Measurements from ENCODE around the gene LCE3E.
A peak's percentile ranks its signal among the peaks of the same experiment; 100 is the strongest.
"Not testable (repeated sequence)": the region's sequence is repeated elsewhere in the genome, so short reads cannot be mapped to it uniquely, and the experiment has no call there.

The LCE3E gene

DNA sequence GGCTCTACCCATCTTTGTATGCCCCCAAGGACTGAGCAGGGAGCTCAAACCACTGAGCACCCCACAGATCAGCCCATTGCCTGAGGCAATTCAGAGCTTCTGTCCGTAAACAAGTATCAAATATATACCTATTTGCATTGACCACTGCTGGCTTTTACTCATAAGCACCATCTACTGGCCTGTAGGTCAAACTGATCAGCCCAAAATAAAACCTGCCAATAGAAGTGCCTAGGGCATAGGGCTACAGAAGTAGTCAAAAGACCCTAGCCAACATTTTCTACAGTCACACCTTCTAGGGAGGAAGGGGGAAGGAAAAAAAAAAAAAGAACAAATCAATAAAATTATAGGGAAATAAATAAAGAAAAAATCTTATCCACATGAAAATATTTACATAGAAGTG lies 19.0 kb upstream of the LCE3E start:
- Histone ChIP-seq H3K23ac (ENCODE audit: low read depth, low read length, poor library complexity) (no peak overlapping the region), H2AFZ (ENCODE audit: low read length) (no peak overlapping the region), H3K14ac (ENCODE audit: low read length) (no peak overlapping the region), H2BK120ac (ENCODE audit: low read depth, low read length) (no peak overlapping the region), H3K9ac (ENCODE audit: low read depth, low read length, poor library complexity) (no peak overlapping the region), H3K4me1 (ENCODE audit: control insufficient read depth in 2 of 2, insufficient read depth in 1 of 2, low read depth in 1 of 2, low read length in 2 of 2) (no peaks in the 10 kb centered on the region), H4K91ac (ENCODE audit: low read depth, low read length, poor library complexity) (no peak overlapping the region), H3K4me2 (ENCODE audit: insufficient read depth, low read length, poor library complexity, severe bottlenecking) (no peak overlapping the region), H2AK5ac (ENCODE audit: low read depth, low read length) (no peak overlapping the region), H3K27ac (replicated peaks; ENCODE audit: low read length) (no peak overlapping the region), H2BK5ac (ENCODE audit: low read length) (no peak overlapping the region), H3K79me1 (ENCODE audit: low read depth, low read length) (no peaks in the 10 kb centered on the region), H3K4me3 (ENCODE audit: low read length in 2 of 2) (no peak overlapping the region), H4K8ac (ENCODE audit: low read depth, low read length) (no peak overlapping the region), H2BK15ac (ENCODE audit: low read length) (no peak overlapping the region), H3K27me3 (ENCODE audit: control insufficient read depth in 3 of 3, insufficient read depth in 3 of 3, low read depth in 1 of 3, low read length in 3 of 3) (no peaks in the 10 kb centered on the region), H3K9me3 (replicated peaks in 1 of 2; ENCODE audit: control insufficient read depth in 2 of 2, insufficient read depth in 1 of 2, low read depth in 1 of 2, low read length in 2 of 2) (peaks cover 0 to under 1% of the 10 kb centered on the region in 2 donors), H2BK12ac (ENCODE audit: low read length) (no peak overlapping the region), H3K4ac (ENCODE audit: low read length) (no peak overlapping the region), H3K18ac (ENCODE audit: low read length) (no peak overlapping the region), H3K36me3 (replicated peaks in 1 of 2; ENCODE audit: control insufficient read depth in 2 of 2, insufficient read depth in 2 of 2, low read length in 2 of 2) (no peaks in the 10 kb centered on the region)
- no CpG with 5 or more reads among the region's 1 CpG for WGBS, 2 donors (ENCODE audit: extremely low coverage in 2 of 2, insufficient read length in 2 of 2, insufficient replicate concordance in 1 of 2)
- no peak for DNase-seq (ENCODE audit: low spot score)

DNA sequence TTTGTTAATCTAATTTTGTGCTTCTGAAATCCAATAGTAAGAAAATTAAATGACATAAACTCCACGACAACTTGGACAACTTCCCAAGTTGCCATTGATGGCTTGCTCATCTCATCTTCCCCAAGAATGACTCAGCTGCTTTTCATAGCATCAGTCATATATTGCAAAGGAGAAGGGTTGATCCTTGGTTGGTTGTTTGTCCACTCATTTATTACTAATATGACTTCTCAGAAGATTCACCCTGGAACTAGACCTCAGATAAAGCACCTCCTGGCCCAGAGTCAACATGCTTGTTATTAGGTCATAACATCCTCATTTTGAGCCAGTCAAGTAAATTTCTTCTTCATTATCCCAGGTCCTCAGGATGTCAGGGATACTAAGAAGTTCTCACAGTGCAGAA lies 16.1 kb upstream of the LCE3E start:
- no peak overlapping the region for H2BK12ac ChIP-seq (ENCODE audit: low read length)
- H3K27ac ChIP-seq (replicated peaks; ENCODE audit: low read length), result no peak overlapping the region
- no peak overlapping the region for H3K23ac ChIP-seq (ENCODE audit: low read depth, low read length, poor library complexity)
- no peak overlapping the region for H4K91ac ChIP-seq (ENCODE audit: low read depth, low read length, poor library complexity)
- H2BK120ac ChIP-seq (ENCODE audit: low read depth, low read length), result no peak overlapping the region
- no peak overlapping the region for H3K4me2 ChIP-seq (ENCODE audit: insufficient read depth, low read length, poor library complexity, severe bottlenecking)
- no peaks in the 10 kb centered on the region for H3K27me3 ChIP-seq (ENCODE audit: control insufficient read depth in 3 of 3, insufficient read depth in 3 of 3, low read depth in 1 of 3, low read length in 3 of 3)
- H3K79me1 ChIP-seq (ENCODE audit: low read depth, low read length), result peaks cover 2% of the 10 kb centered on the region
- H3K14ac ChIP-seq (ENCODE audit: low read length), result no peak overlapping the region
- DNase-seq (ENCODE audit: low spot score), result no peak
- H2AFZ ChIP-seq (ENCODE audit: low read length), result no peak overlapping the region
- H2AK5ac ChIP-seq (ENCODE audit: low read depth, low read length), result no peak overlapping the region
- H3K9ac ChIP-seq (ENCODE audit: low read depth, low read length, poor library complexity), result no peak overlapping the region
- H3K4ac ChIP-seq (ENCODE audit: low read length), result no peak overlapping the region
- H4K8ac ChIP-seq (ENCODE audit: low read depth, low read length), result no peak overlapping the region
- no peak overlapping the region for H2BK5ac ChIP-seq (ENCODE audit: low read length)
- H2BK15ac ChIP-seq (ENCODE audit: low read length), result no peak overlapping the region
- no CpG with 5 or more reads among the region's 1 CpG for WGBS, 2 donors (ENCODE audit: extremely low coverage in 2 of 2, insufficient read length in 2 of 2, insufficient replicate concordance in 1 of 2)
- H3K9me3 ChIP-seq (replicated peaks in 1 of 2; ENCODE audit: control insufficient read depth in 2 of 2, insufficient read depth in 1 of 2, low read depth in 1 of 2, low read length in 2 of 2), result peaks cover 0 to 12% of the 10 kb centered on the region in 2 donors
- H3K36me3 ChIP-seq (replicated peaks in 1 of 2; ENCODE audit: control insufficient read depth in 2 of 2, insufficient read depth in 2 of 2, low read length in 2 of 2), result peaks cover 0 to 3% of the 10 kb centered on the region in 2 donors
- H3K4me1 ChIP-seq (ENCODE audit: control insufficient read depth in 2 of 2, insufficient read depth in 1 of 2, low read depth in 1 of 2, low read length in 2 of 2), result no peaks in the 10 kb centered on the region
- no peak overlapping the region for H3K4me3 ChIP-seq (ENCODE audit: low read length in 2 of 2)
- H3K18ac ChIP-seq (ENCODE audit: low read length), result no peak overlapping the region

- Histone ChIP-seq H3K79me1 (ENCODE audit: low read depth, low read length) (peaks cover 2% of the 10 kb centered on the region), H3K4me3 (ENCODE audit: low read length in 2 of 2) (peak within 1 kb of the TSS in 1 of 2 donors; percentile 50), H3K27me3 (ENCODE audit: control insufficient read depth in 3 of 3, insufficient read depth in 3 of 3, low read depth in 1 of 3, low read length in 3 of 3) (no peaks in the 10 kb centered on the region), H3K18ac (ENCODE audit: low read length) (no peak within 1 kb of the TSS), H2BK15ac (ENCODE audit: low read length) (no peak within 1 kb of the TSS), H2BK5ac (ENCODE audit: low read length) (no peak within 1 kb of the TSS), H4K8ac (ENCODE audit: low read depth, low read length) (no peak within 1 kb of the TSS), H4K91ac (ENCODE audit: low read depth, low read length, poor library complexity) (no peak within 1 kb of the TSS), H3K4me1 (ENCODE audit: control insufficient read depth in 2 of 2, insufficient read depth in 1 of 2, low read depth in 1 of 2, low read length in 2 of 2) (no peaks in the 10 kb centered on the region), H3K27ac (replicated peaks; ENCODE audit: low read length) (no peak within 1 kb of the TSS), H2AFZ (ENCODE audit: low read length) (no peak within 1 kb of the TSS), H3K9ac (ENCODE audit: low read depth, low read length, poor library complexity) (no peak within 1 kb of the TSS), H3K9me3 (replicated peaks in 1 of 2; ENCODE audit: control insufficient read depth in 2 of 2, insufficient read depth in 1 of 2, low read depth in 1 of 2, low read length in 2 of 2) (peaks cover 0 to 19% of the 10 kb centered on the region in 2 donors), H3K4ac (ENCODE audit: low read length) (no peak within 1 kb of the TSS), H3K14ac (ENCODE audit: low read length) (no peak within 1 kb of the TSS), H3K4me2 (ENCODE audit: insufficient read depth, low read length, poor library complexity, severe bottlenecking) (no peak within 1 kb of the TSS), H2BK120ac (ENCODE audit: low read depth, low read length) (no peak within 1 kb of the TSS), H3K36me3 (replicated peaks in 1 of 2; ENCODE audit: control insufficient read depth in 2 of 2, insufficient read depth in 2 of 2, low read length in 2 of 2) (peaks cover 0 to 3% of the 10 kb centered on the region in 2 donors), H3K23ac (ENCODE audit: low read depth, low read length, poor library complexity) (no peak within 1 kb of the TSS), H2AK5ac (ENCODE audit: low read depth, low read length) (no peak within 1 kb of the TSS), H2BK12ac (ENCODE audit: low read length) (no peak within 1 kb of the TSS)
- no CpG with 5 or more reads among the region's 4 CpGs for WGBS, 2 donors (ENCODE audit: extremely low coverage in 2 of 2, insufficient read length in 2 of 2, insufficient replicate concordance in 1 of 2)
- no peak for DNase-seq (ENCODE audit: low spot score)
Measured at GRCh38 chr1:152580433-152580832, 13.9 kb upstream of the LCE3E start, which contains the start of gene LCE3D. Gene LCE3D (minus strand): TSS chr1:152580516. CDS start chr1:152579936, 580 bp downstream.

DNA sequence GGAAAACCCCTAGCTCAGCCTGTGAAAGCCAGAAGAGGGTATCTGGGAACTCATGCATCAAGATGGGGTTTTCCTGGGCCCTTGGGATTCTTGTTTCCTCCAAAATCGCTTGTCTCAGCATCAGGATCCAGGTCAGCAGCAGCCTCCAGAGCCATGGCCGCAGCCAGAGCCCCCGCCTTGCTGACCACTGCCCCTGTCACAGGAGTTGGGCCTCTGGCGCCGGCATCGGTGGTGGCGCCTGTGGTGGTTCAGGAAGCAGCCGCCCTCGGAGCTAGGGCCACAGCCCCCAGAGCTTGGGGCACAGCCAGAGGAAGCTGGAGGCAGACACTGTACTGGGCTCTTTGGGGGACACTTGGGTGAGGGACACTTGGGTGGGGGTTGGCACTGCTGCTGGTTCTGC lies 12.9 kb upstream of the LCE3E start:
- not testable (repeated sequence) for H3K27me3 ChIP-seq (ENCODE audit: control insufficient read depth in 3 of 3, insufficient read depth in 3 of 3, low read depth in 1 of 3, low read length in 3 of 3); H4K91ac ChIP-seq (ENCODE audit: low read depth, low read length, poor library complexity); H2BK15ac ChIP-seq (ENCODE audit: low read length); H2BK120ac ChIP-seq (ENCODE audit: low read depth, low read length); H2BK5ac ChIP-seq (ENCODE audit: low read length); H2AFZ ChIP-seq (ENCODE audit: low read length); H3K4ac ChIP-seq (ENCODE audit: low read length); H4K8ac ChIP-seq (ENCODE audit: low read depth, low read length); H3K79me1 ChIP-seq (ENCODE audit: low read depth, low read length); H3K4me3 ChIP-seq (ENCODE audit: low read length in 2 of 2); H3K4me1 ChIP-seq (ENCODE audit: control insufficient read depth in 2 of 2, insufficient read depth in 1 of 2, low read depth in 1 of 2, low read length in 2 of 2); H3K18ac ChIP-seq (ENCODE audit: low read length); H3K4me2 ChIP-seq (ENCODE audit: insufficient read depth, low read length, poor library complexity, severe bottlenecking); H3K9ac ChIP-seq (ENCODE audit: low read depth, low read length, poor library complexity); H3K36me3 ChIP-seq (replicated peaks in 1 of 2; ENCODE audit: control insufficient read depth in 2 of 2, insufficient read depth in 2 of 2, low read length in 2 of 2); H2BK12ac ChIP-seq (ENCODE audit: low read length); DNase-seq (ENCODE audit: low spot score); H3K27ac ChIP-seq (replicated peaks; ENCODE audit: low read length); H3K14ac ChIP-seq (ENCODE audit: low read length); H2AK5ac ChIP-seq (ENCODE audit: low read depth, low read length); H3K23ac ChIP-seq (ENCODE audit: low read depth, low read length, poor library complexity)
- H3K9me3 ChIP-seq (replicated peaks in 1 of 2; ENCODE audit: control insufficient read depth in 2 of 2, insufficient read depth in 1 of 2, low read depth in 1 of 2, low read length in 2 of 2), result peaks cover 0 to 21% of the 10 kb centered on the region in 2 donors
- WGBS, 2 donors (ENCODE audit: extremely low coverage in 2 of 2, insufficient read length in 2 of 2, insufficient replicate concordance in 1 of 2), result no CpG with 5 or more reads among the region's 9 CpGs
